ENCODE data around the gene PRIM1. TPM values are rescaled to one million over a fixed set of nuclear protein-coding genes. Genes with fewer than 3 reads are reported as not detected.

PRIM1 gene
- polyA plus RNA-seq, 1 donor (not counting 4 experiments of a cell fraction or from before 2014, with no cell fraction given) = 12.0 TPM

DNA sequence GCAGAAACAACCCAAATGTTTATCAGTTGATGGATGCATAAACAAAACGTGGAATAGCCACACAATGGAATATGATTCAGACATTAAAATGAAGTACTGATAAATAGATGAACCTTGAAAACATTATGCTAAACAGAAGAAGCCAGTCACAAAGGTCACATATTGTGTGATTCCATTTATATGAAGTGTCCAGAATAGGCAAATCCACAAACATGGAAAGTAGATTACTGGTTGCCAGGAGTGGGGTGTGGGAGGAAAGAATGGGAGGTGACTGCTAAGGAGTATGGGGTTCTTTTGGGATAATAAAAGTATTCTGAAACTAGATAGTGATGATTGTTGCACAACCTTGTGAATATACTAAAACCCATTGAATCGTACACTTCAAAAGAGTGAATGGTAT lies 9.7 kb upstream of the PRIM1 start:
- FAIRE-seq = no peak
- Histone ChIP-seq H2AFZ (ENCODE audit: control insufficient read depth, low read length) (no peak overlapping the region), H3K27me3 (ENCODE audit: control insufficient read depth, extremely low read depth, insufficient read depth, low read length) (no peaks in the 10 kb centered on the region), H3K79me2 (ENCODE audit: control insufficient read depth, insufficient read depth, low read length) (no peaks in the 10 kb centered on the region), H3K9me1 (ENCODE audit: control insufficient read depth, extremely low read depth, insufficient read depth, low read length) (no peaks in the 10 kb centered on the region), H3K4me3 (ENCODE audit: control insufficient read depth in 2 of 3, extremely low read depth in 1 of 3, insufficient read depth in 2 of 3, low read depth in 1 of 3, low read length in 3 of 3) (no peak overlapping the region), H4K20me1 (ENCODE audit: control insufficient read depth, extremely low read depth, insufficient read depth, low read length) (no peaks in the 10 kb centered on the region), H3K9ac (ENCODE audit: control insufficient read depth, extremely low read depth, insufficient read depth, low read length) (no peak overlapping the region), H3K4me2 (ENCODE audit: control insufficient read depth, extremely low read depth, insufficient read depth, low read depth, low read length) (no peak overlapping the region), H3K27ac (ENCODE audit: control insufficient read depth, insufficient read depth, low read length) (no peak overlapping the region), H3K9me3 (ENCODE audit: control insufficient read depth, low read depth, low read length) (peaks cover 3% of the 10 kb centered on the region), H3K36me3 (ENCODE audit: control insufficient read depth in 2 of 2, extremely low read depth in 1 of 2, insufficient read depth in 2 of 2, low read length in 2 of 2) (no peaks in the 10 kb centered on the region), H3K4me1 (ENCODE audit: control insufficient read depth, extremely low read depth, insufficient read depth, low read length) (no peaks in the 10 kb centered on the region)
- no peak for TF ChIP-seq EZH2 (IDR thresholded peaks at IDR 0.05; ENCODE audit: low read length)
- TF ChIP-seq, protein P1, sequence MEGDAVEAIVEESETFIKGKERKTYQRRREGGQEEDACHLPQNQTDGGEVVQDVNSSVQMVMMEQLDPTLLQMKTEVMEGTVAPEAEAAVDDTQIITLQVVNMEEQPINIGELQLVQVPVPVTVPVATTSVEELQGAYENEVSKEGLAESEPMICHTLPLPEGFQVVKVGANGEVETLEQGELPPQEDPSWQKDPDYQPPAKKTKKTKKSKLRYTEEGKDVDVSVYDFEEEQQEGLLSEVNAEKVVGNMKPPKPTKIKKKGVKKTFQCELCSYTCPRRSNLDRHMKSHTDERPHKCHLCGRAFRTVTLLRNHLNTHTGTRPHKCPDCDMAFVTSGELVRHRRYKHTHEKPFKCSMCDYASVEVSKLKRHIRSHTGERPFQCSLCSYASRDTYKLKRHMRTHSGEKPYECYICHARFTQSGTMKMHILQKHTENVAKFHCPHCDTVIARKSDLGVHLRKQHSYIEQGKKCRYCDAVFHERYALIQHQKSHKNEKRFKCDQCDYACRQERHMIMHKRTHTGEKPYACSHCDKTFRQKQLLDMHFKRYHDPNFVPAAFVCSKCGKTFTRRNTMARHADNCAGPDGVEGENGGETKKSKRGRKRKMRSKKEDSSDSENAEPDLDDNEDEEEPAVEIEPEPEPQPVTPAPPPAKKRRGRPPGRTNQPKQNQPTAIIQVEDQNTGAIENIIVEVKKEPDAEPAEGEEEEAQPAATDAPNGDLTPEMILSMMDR (optimal IDR thresholded peaks at IDR 0.05 in 1 of 3, IDR thresholded peaks at IDR 0.05 in 1 of 3, conservative IDR thresholded peaks at IDR 0.05 in 1 of 3; ENCODE audit: extremely low read depth in 1 of 3, insufficient read depth in 2 of 3, low read length in 3 of 3) = no peak
- dilution Hi-C loops (cut with MboI; ENCODE audit: extremely low pct_ligation_motif_present, low sequenced_read_pairs) = no loop called here
- no peak for DNase-seq (ENCODE audit: low read depth, low spot score)

DNA sequence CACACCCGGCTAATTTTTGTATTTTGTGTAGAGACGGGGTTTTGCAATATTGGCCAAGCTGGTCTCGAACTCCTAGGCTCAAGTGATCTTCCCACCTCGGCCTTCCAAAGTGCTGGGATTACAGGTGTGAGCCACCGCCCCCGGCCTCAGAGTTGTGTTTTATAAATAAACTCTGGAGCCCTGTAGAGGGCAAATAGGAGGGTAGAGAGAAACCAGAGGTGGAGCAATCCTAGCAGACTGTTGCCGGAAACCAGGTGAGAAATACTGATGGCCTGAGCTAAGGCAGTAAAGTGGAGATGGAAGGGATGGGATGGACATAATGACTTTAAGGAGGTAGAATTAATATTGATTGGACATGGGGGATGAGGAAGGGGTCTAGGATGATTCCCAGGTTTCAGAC lies 8.3 kb upstream of the PRIM1 start:
- Histone ChIP-seq H3K4me3 (ENCODE audit: control insufficient read depth in 2 of 3, extremely low read depth in 1 of 3, insufficient read depth in 2 of 3, low read depth in 1 of 3, low read length in 3 of 3) (no peak overlapping the region), H3K79me2 (ENCODE audit: control insufficient read depth, insufficient read depth, low read length) (no peaks in the 10 kb centered on the region), H3K36me3 (ENCODE audit: control insufficient read depth in 2 of 2, extremely low read depth in 1 of 2, insufficient read depth in 2 of 2, low read length in 2 of 2) (no peaks in the 10 kb centered on the region), H3K9me3 (ENCODE audit: control insufficient read depth, low read depth, low read length) (peaks cover 3% of the 10 kb centered on the region), H2AFZ (ENCODE audit: control insufficient read depth, low read length) (no peak overlapping the region), H3K27me3 (ENCODE audit: control insufficient read depth, extremely low read depth, insufficient read depth, low read length) (no peaks in the 10 kb centered on the region), H3K27ac (ENCODE audit: control insufficient read depth, insufficient read depth, low read length) (no peak overlapping the region), H3K4me2 (ENCODE audit: control insufficient read depth, extremely low read depth, insufficient read depth, low read depth, low read length) (no peak overlapping the region), H3K9me1 (ENCODE audit: control insufficient read depth, extremely low read depth, insufficient read depth, low read length) (no peaks in the 10 kb centered on the region), H3K4me1 (ENCODE audit: control insufficient read depth, extremely low read depth, insufficient read depth, low read length) (no peaks in the 10 kb centered on the region), H3K9ac (ENCODE audit: control insufficient read depth, extremely low read depth, insufficient read depth, low read length) (no peak overlapping the region), H4K20me1 (ENCODE audit: control insufficient read depth, extremely low read depth, insufficient read depth, low read length) (no peaks in the 10 kb centered on the region)
- dilution Hi-C loops (cut with MboI; ENCODE audit: extremely low pct_ligation_motif_present, low sequenced_read_pairs) = no loop called here
- DNase-seq (ENCODE audit: low read depth, low spot score) (no peak), FAIRE-seq (no peak)
- TF ChIP-seq EZH2 (IDR thresholded peaks at IDR 0.05; ENCODE audit: low read length) = no peak
- TF ChIP-seq, protein P1 (optimal IDR thresholded peaks at IDR 0.05 in 1 of 3, IDR thresholded peaks at IDR 0.05 in 1 of 3, conservative IDR thresholded peaks at IDR 0.05 in 1 of 3; ENCODE audit: extremely low read depth in 1 of 3, insufficient read depth in 2 of 3, low read length in 3 of 3) = no peak

All from keratinocyte (primary cell).